Transverse colon (tissue), 3 donors: Measurements from ENCODE around the gene ELAPOR1.

ENCODE experiments used
- CTCF ChIP-seq, 5 experiments: fragments of 200-600 bp in 3 of 5; fragments of 450-650 bp in 2 of 5; sonication (generic) in 3 of 5; IDR thresholded peaks; 1 replicate in 2 of 5; 2 replicates in 3 of 5; pipeline ENCODE4 v1.5.1; 2016 to 2017; ENCODE audit warnings: antibody characterized with exemption in 5 of 5, inconsistent platforms in 3 of 5, mild to moderate bottlenecking in 2 of 5, moderate library complexity in 1 of 5
- EP300 ChIP-seq: sonication (generic); formaldehyde crosslinking; IDR thresholded peaks from one replicate; pipeline ENCODE4 v1.6.1; 2017; ENCODE audit warnings: antibody characterized with exemption, low read depth

- TF ChIP-seq EP300 (no peak), CTCF (IDR thresholded peaks at IDR 0.05) (no peak)
Observed at GRCh38 chr1:109107785-109108184, 6.1 kb upstream of the ELAPOR1 start.
